PFSK-1 (cell line): Measurements from ENCODE around the gene C1orf87.

Experiments
- FOXP2 ChIP-seq: optimal IDR thresholded peaks from 2 replicates; pipeline ENCODE3; 2011; ENCODE audit warnings: borderline replicate concordance, control low read depth, inconsistent platforms; ENCODE audit not compliant: insufficient read depth; ENCODE audit errors: extremely low read length, extremely low read depth
- POLR2AphosphoS5 ChIP-seq: IDR thresholded peaks from 2 replicates; pipeline ENCODE4 v1.6.1; 2012; ENCODE audit warnings: low read depth, mild to moderate bottlenecking, control low read depth, low read length, moderate library complexity
- REST ChIP-seq, 2 experiments: IDR thresholded peaks; 2 replicates each; pipeline versions ENCODE4 v1.6.1 to v1.8.0; 2011 to 2012; ENCODE audit warnings: low read depth in 2 of 2, low read length in 2 of 2, control low read depth in 1 of 2, inconsistent platforms in 1 of 2, mild to moderate bottlenecking in 1 of 2, moderate library complexity in 1 of 2; ENCODE audit not compliant: insufficient read depth in 1 of 2
- SIN3A ChIP-seq: IDR thresholded peaks from 2 replicates; pipeline ENCODE4 v1.6.1; 2012; ENCODE audit warnings: mild to moderate bottlenecking, low read length, moderate library complexity, borderline replicate concordance; ENCODE audit not compliant: insufficient read depth

- TF ChIP-seq POLR2AphosphoS5 (no peak), SIN3A (no peak), REST (IDR thresholded peaks at IDR 0.05; ENCODE audit: insufficient read depth in 1 of 2, low read depth in 2 of 2, low read length in 2 of 2) (no peak), FOXP2 (no peak)
Measured at GRCh38 chr1:60103186-60103585, 29.6 kb upstream of the C1orf87 start.
